PC-9 (cell line): ENCODE data around the gene C5. TPM values are rescaled to one million over a fixed set of nuclear protein-coding genes. Genes with fewer than 3 reads are reported as not detected.

ENCODE experiments used
- BruUV-seq: library from RNA; stranded (reverse); fragments of 400-500 nt; replicated peaks from 2 replicates; lab custom pipeline; 2021; lab: Mats Ljungman, UMichigan
- CTCF ChIA-PET: fragments of 300-600 bp; sonication (Branson Sonifier 250); formaldehyde crosslinking; loops from one replicate; lab custom pipeline; 2022; ENCODE audit warnings: antibody characterized with exemption; lab: Charles Lee
- POLR2A ChIA-PET: fragments of 300-600 bp; sonication (Branson Sonifier 250); formaldehyde crosslinking; loops from one replicate; lab custom pipeline; 2022; ENCODE audit warnings: antibody characterized with exemption; ENCODE audit not compliant: unreplicated experiment; lab: Charles Lee
- DNase-seq, 2 experiments: peaks; one replicate each; pipeline versions ENCODE4 v3.0.0 to v3.0.0-alpha.2; 2015 to 2022; ENCODE audit warnings: mixed read lengths in 1 of 2
- H2AFZ ChIP-seq: fragments of 200-600 bp; sonication (generic); 2 replicates; pipeline ENCODE4 v1.8.1; 2017; ENCODE audit warnings: antibody characterized with exemption
- H3F3A ChIP-seq: fragments of 200-600 bp; sonication (generic); 2 replicates; pipeline ENCODE4 v1.8.1; 2017; ENCODE audit warnings: antibody characterized with exemption, mild to moderate bottlenecking, low read depth; ENCODE audit not compliant: insufficient read depth
- H3K27ac ChIP-seq: fragments of 200-600 bp; sonication (generic); 2 replicates; pipeline ENCODE4 v1.6.1; 2016; ENCODE audit warnings: mixed run types
- H3K27me3 ChIP-seq: fragments of 200-600 bp; sonication (generic); 2 replicates; pipeline ENCODE4 v1.6.1; 2016; ENCODE audit warnings: low read depth, mixed run types; ENCODE audit not compliant: insufficient read depth
- H3K36me3 ChIP-seq: fragments of 200-600 bp; sonication (generic); 2 replicates; pipeline ENCODE4 v1.6.1; 2016; ENCODE audit warnings: low read depth, mixed run types
- H3K4me1 ChIP-seq: fragments of 200-600 bp; sonication (generic); replicated peaks from 2 replicates; pipeline ENCODE4 v1.6.1; 2016; ENCODE audit warnings: mixed run types; ENCODE audit not compliant: insufficient read depth
- H3K4me2 ChIP-seq: fragments of 200-600 bp; sonication (generic); 2 replicates; pipeline ENCODE4 v1.6.1; 2017; ENCODE audit warnings: mixed run types
- H3K4me3 ChIP-seq: fragments of 200-600 bp; sonication (generic); 2 replicates; pipeline ENCODE4 v1.6.1; 2016; ENCODE audit warnings: mixed run types
- H3K79me2 ChIP-seq: fragments of 200-600 bp; sonication (generic); 2 replicates; pipeline ENCODE4 v1.6.1; 2017; ENCODE audit warnings: low read depth, mixed run types
- H3K9me2 ChIP-seq: fragments of 200-600 bp; sonication (generic); 2 replicates; pipeline ENCODE4 v1.8.1; 2017; ENCODE audit warnings: mild to moderate bottlenecking; ENCODE audit not compliant: insufficient read depth
- H3K9me3 ChIP-seq: fragments of 200-600 bp; sonication (generic); 2 replicates; pipeline ENCODE4 v1.8.1; 2016; ENCODE audit warnings: low read depth; ENCODE audit not compliant: insufficient read depth
- H4K20me1 ChIP-seq: fragments of 200-600 bp; sonication (generic); 2 replicates; pipeline ENCODE4 v1.8.1; 2017; ENCODE audit not compliant: insufficient read depth
- CTCF ChIP-seq: fragments of 200-600 bp; sonication (generic); conservative IDR thresholded peaks from 2 replicates; pipeline ENCODE4 v1.6.1; 2017; ENCODE audit warnings: mixed run types, antibody characterized with exemption, mild to moderate bottlenecking, moderate library complexity
- EZH2 ChIP-seq: fragments of 200-600 bp; sonication (generic); IDR thresholded peaks from 2 replicates; pipeline ENCODE4 v1.8.0; 2017; ENCODE audit warnings: antibody characterized with exemption, low read depth
- intact Hi-C: fragments of 100-400 bp; cut with micrococcal nuclease; formaldehyde crosslinking; loops from one replicate; pipeline ENCODE4 v1.10.0; 2022; ENCODE audit not compliant: unreplicated experiment
- total RNA-seq: library from RNA; stranded (reverse); gene quantifications from 2 replicates; pipeline ENCODE4 v1.2.3, GENCODE V29; 2021

Gene C5
- total RNA-seq, 1 experiment from 2014 or later: 11.5 TPM

- CTCF ChIA-PET: no interaction called here
- no TSS peak for BruUV-seq
- H3K4me1 ChIP-seq: peaks cover 4% of the 10 kb centered on the region; the same call in 1 of the 2 replicates
Measured at GRCh38 chr9:121067640-121068039, 17.6 kb upstream of the C5 start.

DNA sequence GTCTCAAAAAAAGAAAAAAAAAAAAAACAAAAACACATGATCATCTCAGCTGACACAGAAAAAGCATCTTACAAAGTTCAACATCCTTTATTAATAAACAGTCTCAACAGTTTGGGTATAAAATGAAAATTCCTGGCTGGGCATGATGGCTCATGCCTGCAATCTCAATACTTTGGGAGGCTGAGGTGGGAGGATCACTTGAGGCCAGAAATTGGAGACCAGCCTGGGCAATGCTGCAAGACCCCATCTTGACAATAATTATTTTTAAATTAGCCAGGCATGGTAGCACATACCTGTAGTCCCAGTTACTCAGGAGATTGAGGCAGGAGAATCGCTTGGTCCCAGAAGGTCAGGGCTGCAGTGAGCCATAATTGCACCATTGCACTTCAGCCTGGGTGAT, 16.8 kb upstream of the C5 start:
- CTCF ChIA-PET: no interaction called here
- Histone ChIP-seq H3K4me2 (no peak overlapping the region), H4K20me1 (no peaks in the 10 kb centered on the region), H3K27ac (no peak overlapping the region), H3K36me3 (no peaks in the 10 kb centered on the region), H2AFZ (no peak overlapping the region), H3F3A (peaks cover 5% of the 10 kb centered on the region), H3K27me3 (no peaks in the 10 kb centered on the region), H3K4me1 (no peaks in the 10 kb centered on the region), H3K9me3 (no peaks in the 10 kb centered on the region), H3K4me3 (no peak overlapping the region), H3K9me2 (no peaks in the 10 kb centered on the region), H3K79me2 (no peaks in the 10 kb centered on the region)
- no TSS peak for BruUV-seq
- POLR2A ChIA-PET: no interaction called here
- DNase-seq: no peak
- TF ChIP-seq EZH2 (no peak), CTCF (no peak)
- intact Hi-C loops: no loop called here

More at GRCh38 chr9:121067640-121068039, 17.6 kb upstream of the C5 start:
- intact Hi-C loops: no loop called here
- Histone ChIP-seq H3K27ac (no peak overlapping the region), H3K27me3 (no peaks in the 10 kb centered on the region), H3K79me2 (no peaks in the 10 kb centered on the region), H2AFZ (no peak overlapping the region), H3K4me2 (no peak overlapping the region), H3F3A (peaks cover 6% of the 10 kb centered on the region), H3K9me3 (no peaks in the 10 kb centered on the region), H3K4me3 (no peak overlapping the region), H4K20me1 (no peaks in the 10 kb centered on the region), H3K9me2 (no peaks in the 10 kb centered on the region), H3K36me3 (no peaks in the 10 kb centered on the region)
- POLR2A ChIA-PET: no interaction called here
- TF ChIP-seq EZH2 (no peak), CTCF (no peak)
- no peak for DNase-seq

- H2AFZ ChIP-seq: no peak overlapping the region
- no peak overlapping the region for H3K4me3 ChIP-seq
- no peaks in the 10 kb centered on the region for H3F3A ChIP-seq
- no peaks in the 10 kb centered on the region for H3K4me1 ChIP-seq
- no peaks in the 10 kb centered on the region for H3K9me3 ChIP-seq
- no peaks in the 10 kb centered on the region for H3K27me3 ChIP-seq
- H3K27ac ChIP-seq: no peak overlapping the region
- H4K20me1 ChIP-seq: no peaks in the 10 kb centered on the region
- ChIA-PET POLR2A (interaction anchor here (0.6 kb wide), 1 partner anchor 17 kb away, joined by 3 read pairs; no protein-coding TSS in a partner anchor), CTCF (interaction anchor here (0.6 to 2.1 kb wide), 12 partner anchors 10 to 550 kb away, joined by 3 to 20 read pairs (median 3); no protein-coding TSS in a partner anchor)
- H3K36me3 ChIP-seq: no peaks in the 10 kb centered on the region
- DNase-seq: peak; percentile 26 to 62
- H3K4me2 ChIP-seq: peak overlapping the region; percentile 41; the same call in 1 of the 2 replicates
- TF ChIP-seq EZH2 (no peak), CTCF (peak; percentile 82)
- H3K79me2 ChIP-seq: no peaks in the 10 kb centered on the region
- BruUV-seq: no TSS peak
- intact Hi-C loops: loop anchor here (1.0 to 5.0 kb wide), 3 partner anchors 75 to 448 kb away; no protein-coding TSS in a partner anchor
- H3K9me2 ChIP-seq: no peaks in the 10 kb centered on the region
Measured at GRCh38 chr9:121059998-121060636, 10.0 kb upstream of the C5 start.
